Activated CD8-positive, alpha-beta T cell treated with anti-CD3 and anti-CD28 coated beads, Interleukin-2, amount 10 ng/mL, durations not matched to agents 7 days and 5 days (primary cell): ENCODE measurements around the gene NCKAP5. TPM values are rescaled to one million over a fixed set of nuclear protein-coding genes. Genes with fewer than 3 reads are reported as not detected.

Experiments used
- ATAC-seq: fragments of 150-1000 bp; cut with Tn5 transposase; one replicate; pipeline ENCODE4 v1.10.0; 2021; ENCODE audit warnings: moderate library complexity
- CTCF ChIA-PET: fragments of 350-600 bp; sonication (Branson Sonifier 250); formaldehyde crosslinking; loops from one replicate; lab custom pipeline; 2021; ENCODE audit warnings: antibody characterized with exemption; lab: Charles Lee
- POLR2A ChIA-PET: fragments of 350-600 bp; sonication (Branson Sonifier 250); formaldehyde crosslinking; loops from one replicate; lab custom pipeline; 2021; ENCODE audit warnings: antibody characterized with exemption; lab: Charles Lee
- DNase-seq: peaks from one replicate; pipeline ENCODE4 v3.0.0-alpha.2; 2020
- H3K27ac Mint-ChIP-seq: one replicate; pipeline ENCODE4 v1.8.0; 2021; ENCODE audit warnings: mild to moderate bottlenecking, mixed read lengths
- H3K27me3 Mint-ChIP-seq: one replicate; pipeline ENCODE4 v1.8.0; 2021; ENCODE audit warnings: low read depth, mixed read lengths
- H3K36me3 Mint-ChIP-seq: one replicate; pipeline ENCODE4 v1.8.0; 2021; ENCODE audit warnings: low read depth, mixed read lengths
- H3K4me1 Mint-ChIP-seq: one replicate; pipeline ENCODE4 v1.8.0; 2021; ENCODE audit warnings: low read depth, mixed read lengths
- H3K4me3 Mint-ChIP-seq: one replicate; pipeline ENCODE4 v1.8.0; 2021; ENCODE audit warnings: mild to moderate bottlenecking, mixed read lengths
- H3K9me3 Mint-ChIP-seq: one replicate; pipeline ENCODE4 v1.8.0; 2022; ENCODE audit warnings: mixed read lengths; ENCODE audit not compliant: insufficient read depth
- total RNA-seq, 2 experiments: library from RNA; stranded (reverse); gene quantifications; one replicate each; pipeline ENCODE4 v1.2.3, GENCODE V29; 2021

The NCKAP5 gene
- total RNA-seq, 2 experiments from 2014 or later = not detected

- Mint-ChIP-seq H3K27me3 (no peaks in the 10 kb centered on the region), H3K27ac (no peak overlapping the region), H3K36me3 (no peaks in the 10 kb centered on the region), H3K9me3 (no peaks in the 10 kb centered on the region), H3K4me1 (no peaks in the 10 kb centered on the region), H3K4me3 (no peak overlapping the region)
- DNase-seq (no peak), ATAC-seq (no peak)
- CTCF ChIA-PET = no interaction called here
- POLR2A ChIA-PET = no interaction called here
Measured at GRCh38 chr2:133345638-133346037, 222.6 kb downstream of the NCKAP5 start.

- ATAC-seq (no peak), DNase-seq (no peak)
- Mint-ChIP-seq H3K4me3 (no peak overlapping the region), H3K27ac (no peak overlapping the region), H3K27me3 (no peaks in the 10 kb centered on the region), H3K9me3 (no peaks in the 10 kb centered on the region), H3K36me3 (no peaks in the 10 kb centered on the region), H3K4me1 (no peaks in the 10 kb centered on the region)
- POLR2A ChIA-PET = no interaction called here
- CTCF ChIA-PET = no interaction called here
Measured at GRCh38 chr2:133344849-133345248, 223.4 kb downstream of the NCKAP5 start.

- Mint-ChIP-seq H3K9me3 (no peaks in the 10 kb centered on the region), H3K4me3 (no peak overlapping the region), H3K4me1 (no peaks in the 10 kb centered on the region), H3K36me3 (no peaks in the 10 kb centered on the region), H3K27ac (no peak overlapping the region), H3K27me3 (no peaks in the 10 kb centered on the region)
- ChIA-PET CTCF (no interaction called here), POLR2A (no interaction called here)
- ATAC-seq (no peak), DNase-seq (no peak)
Measured at GRCh38 chr2:133343018-133343352, 225.3 kb downstream of the NCKAP5 start.

GRCh38 chr2:133342286-133343017 lies 225.8 kb downstream of the NCKAP5 start:
- ATAC-seq (no peak), DNase-seq (no peak)
- no peaks in the 10 kb centered on the region for H3K27me3 Mint-ChIP-seq
- H3K4me3 Mint-ChIP-seq = no peak overlapping the region
- ChIA-PET POLR2A (no interaction called here), CTCF (no interaction called here)
- no peak overlapping the region for H3K27ac Mint-ChIP-seq
- no peaks in the 10 kb centered on the region for H3K9me3 Mint-ChIP-seq
- no peaks in the 10 kb centered on the region for H3K4me1 Mint-ChIP-seq
- no peaks in the 10 kb centered on the region for H3K36me3 Mint-ChIP-seq

- no peak for ATAC-seq
- ChIA-PET POLR2A (no interaction called here), CTCF (no interaction called here)
- no peak overlapping the region for H3K27ac Mint-ChIP-seq
- H3K4me3 Mint-ChIP-seq = no peak overlapping the region
- no peaks in the 10 kb centered on the region for H3K27me3 Mint-ChIP-seq
- H3K4me1 Mint-ChIP-seq = no peaks in the 10 kb centered on the region
- no peaks in the 10 kb centered on the region for H3K36me3 Mint-ChIP-seq
- DNase-seq = no peak
- H3K9me3 Mint-ChIP-seq = no peaks in the 10 kb centered on the region
Measured at GRCh38 chr2:133341575-133341974, 226.7 kb downstream of the NCKAP5 start.

- H3K27ac Mint-ChIP-seq = no peak overlapping the region
- H3K4me1 Mint-ChIP-seq = no peaks in the 10 kb centered on the region
- H3K36me3 Mint-ChIP-seq = no peaks in the 10 kb centered on the region
- CTCF ChIA-PET = no interaction called here
- ATAC-seq (no peak), DNase-seq (no peak)
- POLR2A ChIA-PET = no interaction called here
- H3K9me3 Mint-ChIP-seq = no peaks in the 10 kb centered on the region
- no peaks in the 10 kb centered on the region for H3K27me3 Mint-ChIP-seq
- no peak overlapping the region for H3K4me3 Mint-ChIP-seq
Measured at GRCh38 chr2:133338224-133338623, 230.0 kb downstream of the NCKAP5 start.

GRCh38 chr2:133334923-133335322 lies 233.3 kb downstream of the NCKAP5 start:
- Mint-ChIP-seq H3K27ac (no peak overlapping the region), H3K27me3 (no peaks in the 10 kb centered on the region), H3K9me3 (no peaks in the 10 kb centered on the region)

GRCh38 chr2:133333181-133333580 lies 235.1 kb downstream of the NCKAP5 start:
- H3K27me3 Mint-ChIP-seq = no peaks in the 10 kb centered on the region
- H3K4me1 Mint-ChIP-seq = no peaks in the 10 kb centered on the region
- H3K36me3 Mint-ChIP-seq = no peaks in the 10 kb centered on the region
- POLR2A ChIA-PET = no interaction called here
- CTCF ChIA-PET = no interaction called here
- H3K4me3 Mint-ChIP-seq = no peak overlapping the region
- ATAC-seq (no peak), DNase-seq (no peak)
- no peaks in the 10 kb centered on the region for H3K9me3 Mint-ChIP-seq
- no peak overlapping the region for H3K27ac Mint-ChIP-seq

More at GRCh38 chr2:133334923-133335322, 233.3 kb downstream of the NCKAP5 start:
- no peak for ATAC-seq
- Mint-ChIP-seq H3K36me3 (no peaks in the 10 kb centered on the region), H3K4me3 (no peak overlapping the region), H3K4me1 (no peaks in the 10 kb centered on the region)
- POLR2A ChIA-PET = no interaction called here
- no peak for DNase-seq
- CTCF ChIA-PET = no interaction called here

GRCh38 chr2:133331436-133331835 lies 236.8 kb downstream of the NCKAP5 start:
- CTCF ChIA-PET = no interaction called here
- Mint-ChIP-seq H3K9me3 (no peaks in the 10 kb centered on the region), H3K27me3 (no peaks in the 10 kb centered on the region), H3K4me3 (no peak overlapping the region), H3K4me1 (no peaks in the 10 kb centered on the region), H3K27ac (no peak overlapping the region), H3K36me3 (no peaks in the 10 kb centered on the region)
- no peak for DNase-seq
- no peak for ATAC-seq
- POLR2A ChIA-PET = no interaction called here

- Mint-ChIP-seq H3K27ac (no peak overlapping the region), H3K4me1 (no peaks in the 10 kb centered on the region), H3K36me3 (no peaks in the 10 kb centered on the region), H3K27me3 (no peaks in the 10 kb centered on the region), H3K4me3 (no peak overlapping the region), H3K9me3 (no peaks in the 10 kb centered on the region)
- POLR2A ChIA-PET = interaction anchor here (0.5 kb wide), 1 partner anchor 283 kb away, joined by 3 read pairs; no protein-coding TSS in a partner anchor
- DNase-seq (no peak), ATAC-seq (no peak)
- CTCF ChIA-PET = no interaction called here
Measured at GRCh38 chr2:133326652-133327397, 241.4 kb downstream of the NCKAP5 start.

GRCh38 chr2:133324150-133324561 lies 244.1 kb downstream of the NCKAP5 start:
- DNase-seq (no peak), ATAC-seq (no peak)
- no peak overlapping the region for H3K27ac Mint-ChIP-seq
- H3K4me3 Mint-ChIP-seq = no peak overlapping the region
- H3K4me1 Mint-ChIP-seq = no peaks in the 10 kb centered on the region
- POLR2A ChIA-PET = no interaction called here
- H3K27me3 Mint-ChIP-seq = no peaks in the 10 kb centered on the region
- no peaks in the 10 kb centered on the region for H3K36me3 Mint-ChIP-seq
- no peaks in the 10 kb centered on the region for H3K9me3 Mint-ChIP-seq
- CTCF ChIA-PET = no interaction called here

- ChIA-PET POLR2A (no interaction called here), CTCF (no interaction called here)
- ATAC-seq (no peak), DNase-seq (no peak)
- Mint-ChIP-seq H3K27me3 (no peaks in the 10 kb centered on the region), H3K9me3 (no peaks in the 10 kb centered on the region), H3K27ac (no peak overlapping the region), H3K4me3 (no peak overlapping the region), H3K36me3 (no peaks in the 10 kb centered on the region), H3K4me1 (no peaks in the 10 kb centered on the region)
Measured at GRCh38 chr2:133322909-133323308, 245.4 kb downstream of the NCKAP5 start.
